Prostate gland (tissue), 2 donors: ENCODE results near the gene ZNF879.

ENCODE experiments used
- POLR2A ChIP-seq: fragments of 450-650 bp; IDR thresholded peaks from one replicate; pipeline ENCODE4 v1.6.1; 2016; ENCODE audit warnings: antibody characterized with exemption, mild to moderate bottlenecking
- POLR2AphosphoS5 ChIP-seq: sonication (generic); formaldehyde crosslinking; IDR thresholded peaks from one replicate; pipeline ENCODE4 v1.6.1; 2017; ENCODE audit warnings: antibody characterized with exemption
- TF ChIP-seq, protein P1 (sequence below), 4 experiments: fragments of 200-600 bp in 2 of 4; fragments of 450-650 bp in 2 of 4; sonication (generic) in 2 of 4; IDR thresholded peaks; 1 replicate in 3 of 4; 2 replicates in 1 of 4; pipeline ENCODE4 v1.5.1; 2016 to 2019; ENCODE audit warnings: antibody characterized with exemption in 4 of 4, mild to moderate bottlenecking in 2 of 4, moderate library complexity in 2 of 4

DNA sequence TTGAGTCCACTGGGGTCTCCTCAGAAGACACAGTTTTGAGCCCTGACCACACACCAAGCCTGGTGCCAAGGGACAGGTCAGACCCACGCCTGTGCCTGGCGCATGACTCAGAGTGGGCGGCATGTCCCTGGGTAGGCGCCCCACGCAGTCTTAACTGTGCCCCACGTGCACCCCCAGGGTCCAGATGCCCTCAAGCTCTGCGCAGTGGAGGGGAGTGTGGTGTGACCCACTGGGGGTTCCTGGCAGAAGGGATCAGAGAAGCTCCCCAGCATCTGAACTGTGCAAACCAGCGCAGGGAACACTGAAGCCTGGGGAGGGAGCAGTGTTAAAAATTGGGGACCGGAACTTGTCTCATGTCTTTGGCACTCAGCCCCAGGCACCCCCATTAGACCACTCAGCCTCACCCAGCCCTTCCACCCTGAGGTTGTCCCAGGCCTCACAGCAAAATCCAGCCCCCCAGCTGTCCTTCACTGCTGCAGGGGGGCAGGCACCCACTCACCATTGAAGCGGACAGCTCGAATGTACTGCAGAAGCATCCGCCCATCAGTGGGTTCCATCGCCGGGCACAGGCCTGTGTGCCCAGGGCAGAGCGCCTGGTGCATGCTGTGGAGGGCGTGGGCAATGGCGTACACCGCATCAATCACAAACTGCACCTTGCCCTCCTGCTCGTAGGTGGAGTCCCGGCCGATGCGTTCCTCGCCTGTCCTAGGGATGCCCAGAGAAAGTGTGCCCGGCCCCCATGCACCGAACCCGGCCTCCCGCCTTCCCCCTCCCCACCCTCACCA is 35.0 kb upstream of the ZNF879 start:
- TF ChIP-seq, protein P1, sequence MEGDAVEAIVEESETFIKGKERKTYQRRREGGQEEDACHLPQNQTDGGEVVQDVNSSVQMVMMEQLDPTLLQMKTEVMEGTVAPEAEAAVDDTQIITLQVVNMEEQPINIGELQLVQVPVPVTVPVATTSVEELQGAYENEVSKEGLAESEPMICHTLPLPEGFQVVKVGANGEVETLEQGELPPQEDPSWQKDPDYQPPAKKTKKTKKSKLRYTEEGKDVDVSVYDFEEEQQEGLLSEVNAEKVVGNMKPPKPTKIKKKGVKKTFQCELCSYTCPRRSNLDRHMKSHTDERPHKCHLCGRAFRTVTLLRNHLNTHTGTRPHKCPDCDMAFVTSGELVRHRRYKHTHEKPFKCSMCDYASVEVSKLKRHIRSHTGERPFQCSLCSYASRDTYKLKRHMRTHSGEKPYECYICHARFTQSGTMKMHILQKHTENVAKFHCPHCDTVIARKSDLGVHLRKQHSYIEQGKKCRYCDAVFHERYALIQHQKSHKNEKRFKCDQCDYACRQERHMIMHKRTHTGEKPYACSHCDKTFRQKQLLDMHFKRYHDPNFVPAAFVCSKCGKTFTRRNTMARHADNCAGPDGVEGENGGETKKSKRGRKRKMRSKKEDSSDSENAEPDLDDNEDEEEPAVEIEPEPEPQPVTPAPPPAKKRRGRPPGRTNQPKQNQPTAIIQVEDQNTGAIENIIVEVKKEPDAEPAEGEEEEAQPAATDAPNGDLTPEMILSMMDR (IDR thresholded peaks at IDR 0.05): no peak
- TF ChIP-seq POLR2A (no peak), POLR2AphosphoS5 (no peak)
